NCI-H2029 treated with DMSO at 0.1 percent for 48 hours (cell line): Measurements from ENCODE around the gene IL10RB.
"Not testable (repeated sequence)": the region's sequence is repeated elsewhere in the genome, so short reads cannot be mapped to it uniquely, and the experiment has no call there.

ENCODE experiments used
- DNase-seq: peaks from one replicate; lab custom pipeline; 2025; lab: John Stamatoyannopoulos, UW

IL10RB gene

DNA sequence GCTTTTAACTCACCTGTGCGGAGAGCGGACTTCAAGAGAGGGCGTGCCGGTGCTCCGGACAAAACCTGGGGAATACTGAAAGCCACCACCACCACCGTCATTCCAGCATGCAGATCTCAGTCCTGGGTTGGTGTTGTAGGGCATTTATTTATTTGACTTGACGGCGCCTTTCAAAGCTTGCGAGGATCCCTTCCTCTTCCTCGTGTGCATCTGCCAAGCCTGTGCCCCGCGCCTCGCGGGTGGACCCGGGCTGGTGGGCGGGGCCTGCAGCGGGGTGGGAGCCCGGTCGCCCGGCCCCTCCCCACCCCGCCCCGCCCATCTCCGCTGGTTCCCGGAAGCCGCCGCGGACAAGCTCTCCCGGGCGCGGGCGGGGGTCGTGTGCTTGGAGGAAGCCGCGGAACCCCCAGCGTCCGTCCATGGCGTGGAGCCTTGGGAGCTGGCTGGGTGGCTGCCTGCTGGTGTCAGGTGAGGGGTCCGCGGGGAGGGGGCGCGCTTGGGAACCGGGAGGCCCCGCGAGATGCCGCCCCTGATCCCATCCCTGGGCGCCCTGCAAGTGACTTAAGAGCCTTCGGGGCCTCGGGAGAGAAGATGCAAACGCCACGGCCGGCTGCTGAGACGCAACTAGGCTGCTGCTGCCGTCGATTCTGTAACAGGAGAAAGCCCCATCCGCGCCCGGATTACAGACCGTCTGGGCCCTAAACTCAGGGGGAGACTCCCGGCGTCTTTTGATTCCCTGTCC, at the start of gene IL10RB:
Gene IL10RB (plus strand): TSS at position 318 of the 739 bp plus-strand sequence. CDS start 99 bp downstream, at position 417.
- DNase-seq: peak; percentile 38

DNA sequence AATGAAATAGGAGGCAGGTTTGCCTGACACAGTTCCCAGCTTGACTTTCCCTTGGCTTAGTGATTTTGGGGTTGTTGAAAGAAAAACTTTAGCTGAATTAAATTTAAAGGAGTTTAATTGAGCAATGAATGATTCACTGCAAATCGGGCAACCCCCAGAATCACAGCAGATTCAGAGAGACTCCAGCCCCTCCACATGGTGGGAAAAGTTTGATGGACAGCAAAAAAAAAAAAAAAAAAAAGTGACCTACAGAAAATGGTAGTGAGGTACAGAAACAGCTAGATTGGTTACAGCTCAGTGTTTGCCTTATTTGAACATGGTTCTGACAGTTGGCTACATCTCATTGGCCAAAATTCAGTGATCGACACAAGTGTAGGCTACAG, 49.0 kb upstream of the IL10RB start:
- no peak for DNase-seq

DNA sequence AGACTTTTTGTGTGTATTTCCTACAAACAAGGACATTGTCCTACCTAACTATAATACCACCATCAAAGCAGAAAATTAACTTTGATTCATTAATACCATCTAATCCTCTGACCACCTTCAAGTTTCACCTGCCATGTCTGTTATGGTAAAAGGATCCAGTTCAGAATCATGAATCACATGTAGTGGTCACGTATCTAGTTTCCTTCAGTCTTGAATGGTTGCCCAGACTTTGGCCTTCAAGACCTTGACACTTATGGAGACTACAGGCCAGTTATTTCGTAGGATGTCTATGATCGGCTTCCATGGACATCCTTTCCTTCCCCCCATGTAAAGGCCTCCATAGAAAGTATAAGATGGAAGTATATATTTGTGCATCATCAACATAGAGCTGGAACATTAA, 46.9 kb upstream of the IL10RB start:
- no peak for DNase-seq

DNA sequence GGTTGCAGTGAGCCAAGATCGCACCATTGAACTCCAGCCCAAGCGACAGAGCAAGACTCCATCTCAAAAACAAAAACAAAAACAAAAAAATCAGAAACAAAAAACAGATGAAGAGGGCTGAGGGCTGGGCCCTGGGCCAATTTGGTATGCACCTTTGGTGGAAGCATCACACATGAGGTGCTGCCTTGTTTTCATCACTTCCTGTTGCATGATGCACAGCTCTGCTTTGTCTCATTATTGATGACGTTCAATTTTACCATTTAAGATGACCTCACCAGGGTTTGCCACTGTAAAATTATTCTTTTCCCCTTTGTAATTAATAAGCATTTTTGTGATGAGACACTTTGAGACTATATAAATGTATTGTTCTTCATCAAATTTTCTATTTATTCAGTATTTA, 46.2 kb upstream of the IL10RB start:
- DNase-seq: no peak

DNA sequence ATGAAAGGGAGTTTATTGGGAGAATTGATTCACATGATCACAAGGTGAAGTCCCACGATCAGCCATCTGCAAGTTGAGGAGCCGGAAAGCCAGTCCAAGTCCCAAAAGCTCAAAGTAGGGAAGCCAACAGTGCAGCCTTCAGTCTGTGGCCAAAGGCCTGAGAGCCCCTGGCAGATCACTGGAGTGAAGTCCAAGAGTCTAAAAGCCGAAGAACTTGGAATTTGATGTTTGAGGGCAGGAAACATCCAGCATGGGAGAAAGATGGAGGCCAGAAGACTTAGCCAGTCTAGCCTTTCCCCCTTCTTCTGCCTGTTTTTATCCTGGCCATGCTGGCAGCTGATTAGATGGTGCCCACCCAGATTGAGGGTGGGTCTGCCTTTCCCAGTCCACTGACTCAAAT, 40.8 kb upstream of the IL10RB start:
- DNase-seq: not testable (repeated sequence)

DNA sequence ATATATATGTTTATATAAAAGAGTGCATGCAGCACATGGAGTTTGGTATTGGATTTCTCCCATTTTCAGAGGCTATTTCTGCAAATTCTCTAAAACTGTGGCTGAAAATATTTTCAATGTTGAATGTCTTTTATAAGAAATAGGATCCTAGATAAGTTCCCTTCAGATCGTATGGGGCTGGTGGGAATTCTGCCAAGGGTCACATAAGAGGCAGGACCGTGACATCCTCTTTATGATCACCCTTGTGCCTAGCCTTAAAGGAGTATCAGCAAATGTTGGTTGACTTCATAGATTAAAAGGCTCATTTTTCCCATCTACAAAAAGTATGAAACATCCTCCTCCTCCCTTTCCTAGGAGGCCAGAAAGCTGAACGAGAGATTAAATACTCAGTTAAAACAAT, 37.7 kb upstream of the IL10RB start:
- no peak for DNase-seq

DNA sequence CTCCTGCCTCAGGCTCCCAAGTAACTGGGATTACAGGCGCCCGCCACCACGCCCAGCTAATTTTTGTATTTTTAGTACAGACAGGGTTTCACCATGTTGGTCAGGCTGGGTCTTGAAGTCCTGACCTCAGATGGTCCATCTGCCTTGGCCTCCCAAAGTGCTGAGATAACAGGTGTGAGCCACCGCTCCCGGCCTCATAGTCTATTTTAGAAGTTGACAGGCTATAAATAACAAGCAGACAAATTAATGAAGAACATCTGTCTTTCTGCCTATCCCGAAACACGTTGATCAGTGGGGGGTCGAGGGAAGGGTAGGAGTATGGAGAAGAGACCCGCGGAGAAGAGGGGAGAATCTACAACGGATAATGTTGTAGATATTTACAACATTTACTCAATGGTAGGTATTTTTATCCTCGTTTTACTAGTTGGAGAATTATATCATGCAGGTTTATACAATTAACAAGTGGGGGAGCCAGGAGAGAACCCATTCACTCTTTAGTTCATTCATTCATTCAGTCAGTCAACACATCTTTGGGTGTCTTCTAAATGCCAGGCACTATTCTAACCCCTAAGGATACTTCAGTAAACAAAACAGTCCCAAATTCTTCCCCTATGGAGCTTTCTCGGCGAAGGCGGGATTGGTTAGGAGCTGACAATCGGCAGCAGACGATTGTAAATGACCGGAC, 36.9 kb upstream of the IL10RB start:
- no peak for DNase-seq

DNA sequence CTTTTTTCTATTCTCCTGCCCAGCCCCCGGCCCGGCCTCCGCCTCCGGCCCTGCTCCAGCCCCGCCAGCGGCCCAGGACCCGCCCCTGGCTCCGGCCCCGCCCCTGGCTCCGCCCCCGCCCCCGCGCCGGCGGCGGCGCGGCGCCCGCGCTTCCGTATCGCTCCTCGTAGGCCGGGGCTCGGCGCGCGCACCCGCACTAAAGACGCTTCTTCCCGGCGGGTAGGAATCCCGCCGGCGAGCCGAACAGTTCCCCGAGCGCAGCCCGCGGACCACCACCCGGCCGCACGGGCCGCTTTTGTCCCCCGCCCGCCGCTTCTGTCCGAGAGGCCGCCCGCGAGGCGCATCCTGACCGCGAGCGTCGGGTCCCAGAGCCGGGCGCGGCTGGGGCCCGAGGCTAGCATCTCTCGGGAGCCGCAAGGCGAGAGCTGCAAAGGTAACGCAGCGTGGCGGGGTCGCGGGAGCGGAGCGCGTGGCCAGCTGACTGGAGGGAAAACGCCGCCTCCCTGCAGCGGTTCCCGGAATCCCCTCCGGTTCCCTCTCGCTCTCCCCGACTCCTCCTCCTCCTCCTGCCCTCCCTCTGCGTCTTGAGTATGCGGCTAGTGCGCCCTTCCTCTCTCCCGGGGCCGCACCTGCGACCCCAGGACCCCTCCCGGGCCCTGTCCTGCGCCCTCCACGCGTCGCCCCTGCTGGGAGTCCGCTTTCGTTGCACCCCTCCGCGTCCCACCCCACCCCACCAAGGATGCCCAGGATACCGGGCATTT, 36.2 kb upstream of the IL10RB start, which contains the start of gene IFNAR2:
Gene IFNAR2 (plus strand): TSS at position 155 of the 761 bp plus-strand sequence. CDS start 11,985 bp downstream, outside the sequence.
- peak; percentile 15 for DNase-seq

DNA sequence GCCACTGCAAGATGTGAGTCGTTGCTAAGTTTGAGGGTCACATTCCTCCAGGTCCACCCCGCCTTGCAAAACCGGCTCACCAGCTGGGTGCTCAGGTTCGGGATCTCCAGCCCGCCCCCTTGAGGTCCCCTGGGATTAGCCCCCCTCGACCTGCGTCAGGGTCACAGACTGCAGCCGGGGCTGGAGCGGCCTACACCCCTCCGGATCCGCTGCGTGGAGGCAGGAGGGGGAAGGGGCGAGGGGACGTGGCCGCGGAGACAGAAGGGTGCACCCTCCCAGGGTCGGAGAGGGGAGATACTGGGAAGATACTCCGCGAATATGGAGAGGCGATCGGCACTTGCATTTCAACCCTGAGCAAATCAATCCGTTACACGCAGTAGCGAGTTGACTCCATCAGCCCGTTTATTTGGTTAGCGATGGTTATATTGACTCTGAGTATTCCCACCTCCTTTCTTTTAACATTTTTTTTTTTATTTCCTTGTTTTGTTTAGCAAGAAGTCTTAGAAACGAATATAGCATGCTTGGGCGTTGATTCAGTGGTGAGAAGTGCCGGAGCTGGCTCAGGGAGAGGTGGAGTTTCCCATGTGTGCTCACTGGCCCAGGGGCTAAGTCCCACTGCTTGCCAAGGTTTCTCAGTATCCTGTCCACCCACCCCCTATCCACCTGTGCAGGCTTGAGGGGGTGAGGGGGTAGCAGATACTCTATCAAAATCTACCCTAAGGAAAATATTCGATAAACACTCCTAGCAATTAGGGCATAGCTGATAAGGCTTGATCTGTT, 35.4 kb upstream of the IL10RB start:
- peak; percentile 8 for DNase-seq

DNA sequence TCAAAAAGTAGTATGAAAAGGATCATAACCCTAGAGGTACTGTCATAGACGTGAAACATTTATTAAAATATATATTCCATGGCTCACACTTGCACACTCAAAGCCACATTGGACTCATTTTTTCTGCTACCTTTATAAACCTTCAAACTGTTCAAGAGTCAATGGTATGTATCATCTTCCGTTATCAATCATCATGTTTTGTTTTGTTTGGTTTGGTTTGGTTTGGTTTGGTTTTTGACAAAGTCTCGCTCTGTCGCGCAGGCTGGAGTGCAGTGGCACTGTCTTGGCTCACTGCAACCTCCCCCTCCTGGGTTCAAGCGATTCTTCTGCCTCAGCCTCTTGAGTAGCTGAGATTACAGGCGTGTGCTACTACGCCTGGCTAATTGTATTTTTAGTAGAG, 34.6 kb upstream of the IL10RB start:
- no peak for DNase-seq

DNA sequence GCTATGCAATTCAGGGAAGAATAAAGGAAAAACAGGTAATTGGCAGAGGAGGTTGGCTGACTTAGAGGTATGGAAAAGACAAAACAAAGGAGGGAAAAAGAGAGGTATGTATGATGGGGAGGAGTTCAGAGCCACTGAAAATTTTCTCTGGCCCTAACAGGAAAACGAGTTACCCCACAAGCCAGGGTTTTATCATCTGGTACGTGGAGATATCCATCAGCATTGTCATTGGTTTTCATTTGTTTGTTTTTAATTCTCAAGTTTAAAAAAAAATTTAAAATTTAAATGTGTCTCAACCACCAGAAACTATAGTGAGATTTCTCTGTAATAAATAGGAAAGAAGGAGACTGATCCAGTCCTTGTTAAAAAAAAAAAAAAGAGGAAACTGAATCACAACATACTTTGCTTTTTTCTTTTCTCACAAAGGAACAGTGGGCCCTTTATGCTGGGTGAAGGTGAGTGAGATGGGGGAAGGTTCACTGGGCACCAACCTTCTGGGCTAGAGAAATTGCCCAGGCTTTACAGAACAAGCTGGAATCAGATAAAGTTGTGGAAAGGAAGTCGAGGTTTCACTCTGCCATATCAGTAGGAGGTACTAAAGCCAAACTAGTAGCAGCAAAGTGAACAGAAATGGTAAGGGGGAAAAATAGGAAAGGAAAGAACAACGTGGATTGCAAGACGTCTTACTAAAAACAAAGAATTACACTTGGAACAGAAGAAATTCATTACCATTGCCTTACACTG, 33.7 kb upstream of the IL10RB start:
- DNase-seq: no peak

DNA sequence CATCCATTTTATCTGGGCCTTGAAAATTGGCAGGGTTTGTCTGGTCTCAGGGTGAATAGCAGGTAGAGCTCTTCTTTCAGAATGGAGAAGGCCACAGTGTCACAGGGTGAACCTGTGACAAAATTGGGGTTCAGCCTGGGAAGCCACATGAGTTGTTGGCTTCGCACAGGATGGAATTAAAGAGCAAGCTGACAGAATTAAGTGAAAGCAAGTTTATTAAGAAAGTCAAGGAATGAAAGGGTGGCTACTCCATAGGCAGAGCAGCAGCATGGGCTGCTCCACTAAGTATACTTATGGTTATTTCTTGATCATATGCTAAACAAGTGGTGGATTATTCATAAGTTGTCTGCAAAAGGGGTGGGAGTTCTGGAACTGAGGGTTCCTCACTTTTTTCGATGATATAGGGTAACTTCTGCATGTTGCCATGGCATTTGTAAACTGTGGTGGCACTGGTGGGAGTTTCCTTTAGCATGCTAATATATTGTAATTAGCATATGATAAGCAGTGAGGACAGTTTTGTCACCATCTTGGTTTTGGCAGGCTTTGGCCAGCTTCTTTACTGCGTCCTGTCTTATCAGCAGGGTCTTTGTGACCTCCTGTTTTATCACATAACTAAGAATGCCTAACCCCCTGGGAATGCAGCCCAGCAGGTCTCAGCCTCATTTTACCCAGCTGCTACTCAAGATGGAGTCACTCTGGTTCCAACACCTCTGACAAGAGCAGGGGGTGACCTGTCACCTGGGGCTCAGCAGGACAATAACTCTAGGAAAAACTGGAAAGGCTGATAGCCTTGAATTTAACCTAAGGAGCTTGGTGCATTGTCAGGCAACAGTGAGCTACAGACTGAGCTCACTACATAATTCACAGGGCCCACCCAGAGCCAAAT, 31.3 kb upstream of the IL10RB start:
- no peak for DNase-seq

DNA sequence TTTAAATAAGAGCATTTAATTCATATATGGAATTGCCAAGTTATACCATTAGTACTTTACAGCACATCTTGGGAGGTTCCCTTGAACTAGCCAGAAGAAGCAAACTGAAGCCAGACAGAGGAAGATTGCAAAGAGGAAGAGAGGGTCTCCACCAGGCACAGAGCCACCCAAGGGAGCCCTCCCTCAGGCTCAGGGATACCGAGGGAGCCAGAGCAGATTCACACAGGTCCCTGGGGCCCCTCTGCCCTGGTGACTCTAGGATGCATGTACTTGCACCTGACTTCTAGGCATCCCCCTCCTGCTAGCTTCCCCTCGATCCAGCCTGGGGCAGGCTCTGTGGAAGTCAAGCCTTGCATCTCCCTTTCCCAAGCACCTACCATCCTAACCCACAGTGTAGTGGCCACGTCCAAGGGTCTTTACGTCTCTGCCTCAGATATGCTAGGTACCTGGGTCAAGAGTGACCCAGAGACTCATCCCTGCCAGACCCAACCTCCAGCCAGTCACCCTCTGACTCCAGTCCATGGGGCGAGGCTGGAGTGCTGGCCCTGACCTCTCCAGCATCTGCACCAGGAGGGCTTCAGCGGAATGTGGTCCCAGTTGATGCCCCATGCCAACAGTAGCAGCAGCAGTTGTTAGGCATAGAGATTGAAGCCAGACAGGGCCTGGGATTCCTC, 30.0 kb upstream of the IL10RB start:
- DNase-seq: no peak

DNA sequence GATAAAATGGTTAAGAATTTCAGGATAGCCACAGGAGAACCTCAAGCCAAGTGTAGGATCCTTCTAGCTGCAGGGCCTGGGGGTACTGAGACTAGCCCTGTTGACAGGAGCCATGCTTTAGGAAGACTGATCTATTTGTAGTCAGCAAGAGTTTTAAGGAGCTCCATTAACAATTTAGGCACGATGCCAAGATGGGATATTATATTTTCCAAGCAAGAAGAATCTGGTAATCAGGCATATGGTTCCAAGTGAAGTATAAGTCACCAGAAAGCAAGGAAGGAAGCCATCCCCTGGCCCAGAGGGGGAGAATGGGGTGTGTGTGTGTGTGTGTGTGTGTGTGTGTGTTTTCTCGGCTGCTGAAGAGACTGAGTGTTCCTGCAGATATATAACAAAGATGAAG, 29.4 kb upstream of the IL10RB start:
- no peak for DNase-seq

DNA sequence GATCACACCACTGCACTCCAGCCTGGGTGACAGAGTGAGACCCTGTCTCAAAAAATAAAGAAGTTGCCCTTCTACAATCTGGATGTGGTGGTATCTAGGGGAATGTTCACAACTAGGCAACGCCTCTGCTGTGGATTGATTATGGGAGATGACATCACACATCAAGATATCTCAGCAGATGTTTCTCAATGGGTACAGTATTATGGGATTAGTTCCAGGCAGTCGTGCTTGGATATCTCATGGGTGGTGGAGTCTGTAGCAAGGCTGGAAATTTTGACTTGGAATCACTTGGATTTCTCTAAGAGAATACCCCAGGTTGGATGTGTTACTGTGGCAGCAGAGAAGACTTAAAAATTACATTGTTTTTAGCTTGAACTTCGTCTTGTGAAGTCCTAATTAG, 28.7 kb upstream of the IL10RB start:
- DNase-seq: no peak

DNA sequence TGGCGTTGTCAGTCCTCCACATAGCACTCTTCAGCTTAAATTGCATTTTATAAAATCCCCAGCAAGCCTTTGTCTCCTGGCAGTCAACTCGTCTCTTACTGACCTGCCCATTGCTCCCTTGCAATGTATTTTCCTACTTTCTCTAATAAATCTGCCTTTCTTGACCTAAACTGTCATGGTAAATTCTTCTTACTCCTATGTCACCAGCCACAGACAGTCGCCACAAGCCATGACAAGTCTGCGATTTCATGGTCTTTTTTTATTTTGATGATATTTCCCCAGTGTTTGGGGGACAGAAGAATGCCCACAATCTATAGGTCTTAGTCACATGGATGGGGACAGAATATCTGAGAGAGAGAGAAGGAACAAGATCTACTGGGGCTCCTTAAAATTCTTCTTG, 28.0 kb upstream of the IL10RB start:
- no peak for DNase-seq

DNA sequence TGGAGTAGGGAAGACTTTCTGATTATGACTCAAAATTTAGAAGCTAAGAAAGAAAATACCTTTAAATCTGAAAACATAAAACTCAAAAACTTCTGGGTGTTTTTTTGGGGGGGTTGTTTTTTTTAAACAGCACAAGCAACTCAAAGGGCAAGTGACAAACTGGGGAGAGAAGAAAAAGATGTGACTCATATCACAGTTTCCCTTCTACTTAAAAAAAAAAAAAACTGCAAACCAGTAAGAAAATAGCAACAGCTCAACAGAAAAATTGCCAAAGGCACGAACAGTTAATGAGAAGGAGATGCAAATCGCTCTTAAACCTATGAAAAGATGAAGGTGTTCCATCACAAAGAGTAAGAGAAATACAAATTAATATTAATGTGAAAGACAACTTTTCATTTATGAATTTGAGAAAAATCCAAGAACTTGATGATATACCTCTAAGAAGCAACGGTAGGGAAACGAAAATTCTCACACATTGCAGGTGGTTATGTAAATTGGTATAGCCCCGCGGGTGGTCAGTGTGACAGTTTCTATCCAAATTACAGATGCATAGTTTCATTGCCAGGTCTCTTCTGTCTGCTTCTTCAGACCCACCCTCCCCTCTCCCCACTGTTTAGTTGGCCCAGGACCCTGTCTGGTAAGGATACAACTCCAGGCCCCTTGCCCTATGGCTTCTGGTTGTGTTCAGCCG, 27.5 kb upstream of the IL10RB start:
- no peak for DNase-seq

DNA sequence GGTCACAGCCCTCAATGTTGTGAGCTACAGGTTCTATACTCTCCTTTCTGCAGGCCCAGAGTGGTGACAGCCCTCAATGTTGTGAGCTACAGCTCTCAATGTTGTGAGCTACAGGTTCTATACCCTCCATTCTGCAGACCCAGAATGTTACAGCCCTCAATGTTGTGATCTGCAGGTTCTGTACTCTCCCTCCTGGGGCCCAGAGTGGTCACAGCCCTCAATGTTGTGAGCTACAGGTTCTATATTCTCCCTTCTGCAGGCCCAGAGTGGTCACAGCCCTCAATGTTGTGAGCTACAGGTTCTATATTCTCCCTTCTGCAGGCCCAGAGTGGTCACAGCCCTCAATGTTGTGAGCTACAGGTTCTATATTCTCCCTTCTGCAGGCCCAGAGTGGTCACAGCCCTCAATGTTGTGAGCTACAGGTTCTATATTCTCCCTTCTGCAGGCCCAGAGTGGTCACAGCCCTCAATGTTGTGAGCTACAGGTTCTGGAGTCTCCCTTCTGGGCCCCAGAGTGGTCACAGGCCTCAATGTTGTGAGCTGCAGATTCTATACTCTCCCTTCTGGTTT, 26.5 kb upstream of the IL10RB start:
- not testable (repeated sequence) for DNase-seq

DNA sequence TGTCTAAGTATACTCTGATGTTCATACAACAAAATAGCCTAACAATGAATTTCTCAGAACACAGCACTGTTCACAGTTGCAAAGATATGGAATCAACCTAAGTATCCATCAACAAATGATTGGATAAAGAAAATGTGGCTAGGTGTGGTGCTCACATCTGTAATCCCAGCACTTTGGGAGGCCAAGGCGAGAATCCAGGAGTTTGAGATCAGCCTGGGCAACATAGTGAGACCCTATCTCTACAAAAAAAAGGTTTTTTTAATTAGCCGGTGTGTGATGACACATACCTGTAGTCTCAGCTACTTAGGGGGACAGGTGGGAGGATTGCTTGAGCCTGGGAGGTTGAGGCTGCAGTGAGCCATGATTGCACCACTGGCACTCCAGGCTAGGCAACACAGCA, 25.8 kb upstream of the IL10RB start:
- DNase-seq: no peak
